Smooth muscle cell (in vitro differentiated cells): ENCODE results near the gene CCHCR1. TPM values are rescaled to one million over a fixed set of nuclear protein-coding genes. Genes with fewer than 3 reads are reported as not detected.

Source experiments
- DNase-seq: peaks from one replicate; lab custom pipeline; 2025; ENCODE audit not compliant: unreplicated experiment; lab: John Stamatoyannopoulos, UW
- H2AFZ ChIP-seq: fragments of 200-600 bp; sonication (generic); 2 replicates; pipeline ENCODE4 v1.6.0; 2016; ENCODE audit warnings: antibody characterized with exemption, low read depth, mild to moderate bottlenecking
- H3F3A ChIP-seq: fragments of 200-600 bp; sonication (generic); 2 replicates; pipeline ENCODE4 v1.6.0; 2017; ENCODE audit warnings: antibody characterized with exemption, low read depth
- H3K27ac ChIP-seq: fragments of 200-600 bp; sonication (generic); 2 replicates; pipeline ENCODE4 v1.5.1; 2016; ENCODE audit warnings: low read depth, mild to moderate bottlenecking
- H3K27me3 ChIP-seq: fragments of 200-600 bp; sonication (generic); 2 replicates; pipeline ENCODE4 v1.6.1; 2016; ENCODE audit warnings: low read depth, mild to moderate bottlenecking
- H3K36me3 ChIP-seq: fragments of 200-600 bp; sonication (generic); 2 replicates; pipeline ENCODE4 v1.5.1; 2016; ENCODE audit warnings: low read depth
- H3K4me1 ChIP-seq: fragments of 200-600 bp; sonication (generic); 2 replicates; pipeline ENCODE4 v1.5.1; 2016; ENCODE audit warnings: low read depth
- H3K4me2 ChIP-seq: fragments of 200-600 bp; sonication (generic); 2 replicates; pipeline ENCODE4 v1.6.0; 2016; ENCODE audit warnings: mild to moderate bottlenecking
- H3K4me3 ChIP-seq: fragments of 200-600 bp; sonication (generic); 2 replicates; pipeline ENCODE4 v1.5.1; 2016; ENCODE audit warnings: mild to moderate bottlenecking
- H3K79me2 ChIP-seq: fragments of 200-600 bp; sonication (generic); 2 replicates; pipeline ENCODE4 v1.6.0; 2016; ENCODE audit warnings: low read depth, mild to moderate bottlenecking
- H3K9ac ChIP-seq: fragments of 200-600 bp; sonication (generic); 2 replicates; pipeline ENCODE4 v1.6.0; 2016; ENCODE audit warnings: low read depth
- H3K9me3 ChIP-seq: fragments of 200-600 bp; sonication (generic); replicated peaks from 2 replicates; pipeline ENCODE4 v1.5.1; 2016; ENCODE audit warnings: low read depth
- H4K20me1 ChIP-seq: fragments of 200-600 bp; sonication (generic); 2 replicates; pipeline ENCODE4 v1.6.0; 2016; ENCODE audit warnings: low read depth
- WGBS: methylation state at CpG from one replicate; pipeline ENCODE4 v1.1.7; 2016; ENCODE audit warnings: low lambda C conversion rate; 5-methylcytosine and 5-hydroxymethylcytosine counted together
- polyA plus RNA-seq: library from polyadenylated mRNA; unstranded; fragments of >200 nt; fragmentation: Nextera tagmentation; extraction: Ambion mirVana; gene quantifications from 2 replicates; pipeline ENCODE4 v1.2.1, GENCODE V29; 2016
- total RNA-seq: library from RNA; depleted of rRNA; stranded (reverse); fragments of >200 nt; gene quantifications from 2 replicates; pipeline ENCODE4 v1.2.3, GENCODE V29; 2014
- TF ChIP-seq, protein P1 (sequence below): fragments of 200-600 bp; sonication (generic); IDR thresholded peaks from 2 replicates; pipeline ENCODE4 v1.5.1; 2017; ENCODE audit warnings: borderline replicate concordance, mild to moderate bottlenecking, antibody characterized with exemption; ENCODE audit not compliant: insufficient read depth, poor library complexity, severe bottlenecking

The CCHCR1 gene
- total and polyA plus RNA-seq, 2 experiments from 2014 or later = 8.2 to 15.0 TPM

GRCh38 chr6:31112478-31112877, 45.1 kb downstream of the CCHCR1 start, which contains the start of gene C6orf15:
Gene C6orf15 (minus strand): TSS chr6:31112575. CDS start chr6:31112555, 20 bp downstream.
- Histone ChIP-seq H3K9ac (no peak within 1 kb of the TSS), H3K4me1 (peaks cover 24% of the 10 kb centered on the region), H3K79me2 (no peaks in the 10 kb centered on the region), H3K27me3 (no peaks in the 10 kb centered on the region), H3K4me2 (peak within 1 kb of the TSS; percentile 57), H3K36me3 (no peaks in the 10 kb centered on the region), H3F3A (peaks cover 8% of the 10 kb centered on the region), H3K27ac (peak within 1 kb of the TSS; percentile 86), H2AFZ (no peak within 1 kb of the TSS), H3K4me3 (no peak within 1 kb of the TSS), H4K20me1 (no peaks in the 10 kb centered on the region), H3K9me3 (no peaks in the 10 kb centered on the region)
- no peak for DNase-seq
- 86% methylated on average over 5 of the region's 5 CpGs for WGBS
- TF ChIP-seq, protein P1, sequence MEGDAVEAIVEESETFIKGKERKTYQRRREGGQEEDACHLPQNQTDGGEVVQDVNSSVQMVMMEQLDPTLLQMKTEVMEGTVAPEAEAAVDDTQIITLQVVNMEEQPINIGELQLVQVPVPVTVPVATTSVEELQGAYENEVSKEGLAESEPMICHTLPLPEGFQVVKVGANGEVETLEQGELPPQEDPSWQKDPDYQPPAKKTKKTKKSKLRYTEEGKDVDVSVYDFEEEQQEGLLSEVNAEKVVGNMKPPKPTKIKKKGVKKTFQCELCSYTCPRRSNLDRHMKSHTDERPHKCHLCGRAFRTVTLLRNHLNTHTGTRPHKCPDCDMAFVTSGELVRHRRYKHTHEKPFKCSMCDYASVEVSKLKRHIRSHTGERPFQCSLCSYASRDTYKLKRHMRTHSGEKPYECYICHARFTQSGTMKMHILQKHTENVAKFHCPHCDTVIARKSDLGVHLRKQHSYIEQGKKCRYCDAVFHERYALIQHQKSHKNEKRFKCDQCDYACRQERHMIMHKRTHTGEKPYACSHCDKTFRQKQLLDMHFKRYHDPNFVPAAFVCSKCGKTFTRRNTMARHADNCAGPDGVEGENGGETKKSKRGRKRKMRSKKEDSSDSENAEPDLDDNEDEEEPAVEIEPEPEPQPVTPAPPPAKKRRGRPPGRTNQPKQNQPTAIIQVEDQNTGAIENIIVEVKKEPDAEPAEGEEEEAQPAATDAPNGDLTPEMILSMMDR = no peak

GRCh38 chr6:31111712-31112111, 45.9 kb downstream of the CCHCR1 start:
- TF ChIP-seq, protein P1 = no peak
- Histone ChIP-seq H3K4me2 (no peak overlapping the region), H4K20me1 (no peaks in the 10 kb centered on the region), H3K27ac (no peak overlapping the region), H2AFZ (no peak overlapping the region), H3K4me3 (no peak overlapping the region), H3K4me1 (peaks cover 24% of the 10 kb centered on the region), H3K79me2 (no peaks in the 10 kb centered on the region), H3F3A (peaks cover 8% of the 10 kb centered on the region), H3K36me3 (no peaks in the 10 kb centered on the region), H3K27me3 (no peaks in the 10 kb centered on the region), H3K9ac (no peak overlapping the region), H3K9me3 (no peaks in the 10 kb centered on the region)
- WGBS = 95% methylated on average over 13 of the region's 13 CpGs
- DNase-seq = no peak

GRCh38 chr6:31110825-31111582, 46.6 kb downstream of the CCHCR1 start:
- no peaks in the 10 kb centered on the region for H3K27me3 ChIP-seq
- H3K4me1 ChIP-seq = peaks cover 24% of the 10 kb centered on the region
- TF ChIP-seq, protein P1 = no peak
- H3K4me2 ChIP-seq = no peak overlapping the region
- no peak overlapping the region for H2AFZ ChIP-seq
- H3K4me3 ChIP-seq = no peak overlapping the region
- H4K20me1 ChIP-seq = no peaks in the 10 kb centered on the region
- DNase-seq = no peak
- WGBS = 75% methylated on average over 11 of the region's 11 CpGs
- H3K9me3 ChIP-seq = no peaks in the 10 kb centered on the region
- no peaks in the 10 kb centered on the region for H3K36me3 ChIP-seq
- no peak overlapping the region for H3K27ac ChIP-seq
- H3F3A ChIP-seq = peaks cover 8% of the 10 kb centered on the region
- no peaks in the 10 kb centered on the region for H3K79me2 ChIP-seq
- H3K9ac ChIP-seq = no peak overlapping the region

DNA sequence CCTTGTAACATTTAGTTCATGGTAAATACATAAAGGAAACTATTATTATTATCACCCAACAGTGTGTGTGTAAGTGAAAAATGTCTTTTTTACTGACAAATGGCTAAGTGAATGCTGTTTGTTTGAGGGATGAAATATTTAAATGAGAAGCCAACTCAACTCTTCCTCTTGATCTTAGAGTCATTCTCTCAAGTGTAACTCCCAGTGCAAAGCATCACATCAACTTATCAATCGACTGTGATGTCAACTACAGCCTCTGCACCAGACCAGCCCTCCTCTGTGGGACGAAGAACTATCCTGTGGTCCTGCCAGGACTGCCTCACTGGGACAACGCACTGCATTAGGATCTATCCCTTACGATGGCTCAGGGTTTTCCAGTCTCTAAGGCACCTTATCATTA, 50.5 kb downstream of the CCHCR1 start:
- WGBS = 81% methylated on average over 4 of the region's 4 CpGs
- H3K27me3 ChIP-seq = no peaks in the 10 kb centered on the region
- no peaks in the 10 kb centered on the region for H3K36me3 ChIP-seq
- H3K4me3 ChIP-seq = no peak overlapping the region
- DNase-seq = no peak
- no peaks in the 10 kb centered on the region for H4K20me1 ChIP-seq
- TF ChIP-seq, protein P1 = no peak
- H3F3A ChIP-seq = no peaks in the 10 kb centered on the region
- no peak overlapping the region for H3K9ac ChIP-seq
- H3K27ac ChIP-seq = no peak overlapping the region
- H2AFZ ChIP-seq = no peak overlapping the region
- H3K4me2 ChIP-seq = no peak overlapping the region
- H3K4me1 ChIP-seq = peaks cover 12% of the 10 kb centered on the region
- H3K79me2 ChIP-seq = no peaks in the 10 kb centered on the region
- no peaks in the 10 kb centered on the region for H3K9me3 ChIP-seq
